ENCODE results near the gene UBA6.
"Not testable (repeated sequence)": the region's sequence is repeated elsewhere in the genome, so short reads cannot be mapped to it uniquely, and the experiment has no call there.

UBA6 gene

GRCh38 chr4:67713529-67714247, 12.7 kb upstream of the UBA6 start:
- DNase-seq, result no peak

DNA sequence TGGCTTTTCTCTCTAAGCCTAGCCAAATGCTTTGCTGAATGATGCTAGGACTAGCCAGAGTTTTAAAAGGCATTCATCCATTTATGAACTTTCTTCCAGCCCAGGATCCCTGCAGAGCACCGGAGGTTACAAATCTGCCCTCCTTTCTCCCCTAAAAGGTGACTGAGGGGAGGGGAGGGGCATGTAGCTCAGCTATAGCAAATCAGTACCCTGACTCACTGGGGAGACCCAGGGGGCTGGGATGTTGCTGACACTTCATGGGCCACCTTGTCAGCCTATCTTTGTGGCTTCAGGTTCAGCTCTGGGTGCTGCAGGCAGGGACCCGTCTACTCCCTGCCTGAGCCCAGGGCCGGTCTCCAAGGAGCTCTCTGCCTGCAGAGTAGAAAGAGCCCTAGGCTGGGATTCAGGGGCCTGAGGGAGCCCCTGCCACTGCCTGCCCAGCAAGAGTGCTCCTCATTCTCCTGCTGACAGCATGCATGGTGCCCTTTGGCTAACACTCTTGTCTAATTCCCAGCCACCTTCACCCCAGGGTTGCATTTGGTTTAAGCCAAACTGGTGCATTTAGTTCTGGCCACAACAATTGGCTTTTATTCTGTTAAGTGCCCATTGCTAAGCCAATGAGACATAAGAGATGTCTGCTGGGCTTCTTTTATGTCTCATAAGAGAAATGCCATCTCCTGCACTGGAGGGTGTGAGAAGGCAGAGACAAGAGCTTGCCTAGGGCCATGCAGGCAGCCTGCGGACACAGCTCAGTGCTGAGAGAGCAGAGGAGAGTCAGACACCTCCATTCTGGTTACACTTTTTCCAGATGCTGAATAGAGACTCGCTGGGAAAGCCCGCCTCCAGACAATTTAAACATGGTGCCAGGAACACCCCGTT, 11.9 kb upstream of the UBA6 start:
- DNase-seq, result no peak

DNA sequence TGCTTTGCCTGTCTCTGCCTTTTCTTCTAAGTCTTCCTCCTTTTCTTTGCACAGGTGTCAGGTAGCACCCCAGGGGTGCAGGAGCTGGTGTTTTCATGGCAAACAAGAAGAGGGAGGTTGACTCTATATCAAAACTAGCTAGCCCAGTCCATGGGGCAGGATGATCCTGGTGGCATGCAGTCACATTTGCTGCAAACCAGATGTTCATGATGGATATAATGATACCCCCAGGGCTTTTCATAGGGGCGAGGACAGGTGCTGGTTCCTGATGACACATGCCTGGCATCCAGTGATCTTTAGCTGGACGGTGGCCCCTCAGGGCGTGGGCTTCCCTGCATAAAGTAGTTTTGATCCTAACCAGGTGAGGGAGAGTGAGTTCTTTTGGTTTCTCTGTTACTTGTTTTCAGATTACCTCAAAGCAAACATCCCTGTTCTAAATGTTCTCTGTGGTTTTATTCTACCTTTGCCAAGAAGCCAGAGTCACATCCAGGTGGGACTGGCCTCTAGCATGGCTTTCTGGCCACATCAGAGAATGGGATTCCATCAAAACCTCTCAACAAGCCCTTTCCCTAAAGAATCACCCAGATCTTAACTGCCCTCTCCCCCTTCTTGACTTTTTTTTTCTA, 11.2 kb upstream of the UBA6 start:
- no peak for DNase-seq

GRCh38 chr4:67706682-67707081, 5.7 kb upstream of the UBA6 start:
- not testable (repeated sequence) for DNase-seq

DNA sequence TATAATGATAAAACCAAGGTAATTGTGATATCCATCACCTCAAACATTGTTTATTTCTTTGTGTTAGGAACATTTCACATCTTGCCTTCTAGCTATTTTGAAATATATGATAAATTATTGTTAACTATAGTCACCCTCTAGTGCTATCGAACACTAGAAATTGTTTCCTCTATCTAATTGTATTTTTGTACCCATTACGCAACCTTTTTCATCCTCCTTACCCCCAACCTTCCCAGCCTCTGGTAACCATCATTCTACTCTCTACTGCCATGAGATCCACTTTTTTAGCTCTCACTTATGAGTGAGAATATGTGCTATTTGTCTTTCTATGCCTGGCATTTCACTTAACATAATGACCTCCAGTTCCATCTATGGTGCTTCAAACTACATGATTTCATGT, 3.9 kb upstream of the UBA6 start:
- no peak for DNase-seq

DNA sequence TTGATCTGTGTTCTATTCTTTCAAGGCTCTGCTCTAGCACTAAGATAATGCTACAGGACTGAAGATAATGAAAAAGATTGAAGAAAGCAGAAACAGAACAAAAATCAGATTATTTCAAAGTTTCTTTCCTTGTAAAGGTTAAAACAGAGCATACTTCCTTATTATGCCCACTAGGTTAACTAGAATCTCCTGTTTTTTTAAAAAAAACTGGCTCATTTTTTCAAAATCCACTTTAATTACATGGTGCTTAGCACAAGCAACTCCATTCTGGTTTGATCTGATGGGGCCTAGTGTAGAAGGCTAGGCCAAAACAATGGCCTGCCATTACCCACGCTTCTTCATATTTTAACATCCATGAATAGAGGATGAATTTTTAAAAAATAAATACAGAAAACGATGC, 1.2 kb upstream of the UBA6 start:
- no peak for DNase-seq

- no peak for DNase-seq
Observed at GRCh38 chr4:67701517-67701850, 529 bp upstream of the UBA6 start.

DNA sequence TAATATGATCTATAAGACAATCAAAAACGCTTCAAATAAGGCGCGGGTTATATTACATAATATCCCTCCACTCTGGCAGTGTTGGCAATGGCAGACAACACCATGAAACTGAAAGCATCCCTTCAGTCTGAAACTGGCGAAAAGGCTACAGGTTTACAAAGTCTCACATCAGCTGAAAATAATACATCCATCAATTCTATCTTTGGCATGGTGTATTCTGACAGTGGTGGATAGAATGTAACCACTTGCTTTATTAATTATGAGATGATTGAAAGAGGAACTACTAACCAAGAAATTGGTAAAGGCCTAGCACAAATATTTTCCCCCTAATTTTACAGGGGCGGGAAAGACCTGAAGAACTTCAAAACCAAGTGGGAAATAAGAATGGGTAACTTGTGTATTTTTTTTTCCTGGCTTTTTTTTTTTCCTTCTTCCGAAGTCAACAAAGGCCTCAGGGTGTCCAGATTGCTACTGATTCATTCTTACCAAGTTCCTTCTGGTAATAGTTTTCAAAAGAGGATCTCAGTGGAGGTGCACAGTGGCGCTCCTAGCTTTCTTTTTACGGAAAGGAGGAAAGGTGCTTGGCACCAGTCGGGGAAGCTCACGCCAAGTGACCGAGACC, 728 bp downstream of the UBA6 start:
- no peak for DNase-seq

DNA sequence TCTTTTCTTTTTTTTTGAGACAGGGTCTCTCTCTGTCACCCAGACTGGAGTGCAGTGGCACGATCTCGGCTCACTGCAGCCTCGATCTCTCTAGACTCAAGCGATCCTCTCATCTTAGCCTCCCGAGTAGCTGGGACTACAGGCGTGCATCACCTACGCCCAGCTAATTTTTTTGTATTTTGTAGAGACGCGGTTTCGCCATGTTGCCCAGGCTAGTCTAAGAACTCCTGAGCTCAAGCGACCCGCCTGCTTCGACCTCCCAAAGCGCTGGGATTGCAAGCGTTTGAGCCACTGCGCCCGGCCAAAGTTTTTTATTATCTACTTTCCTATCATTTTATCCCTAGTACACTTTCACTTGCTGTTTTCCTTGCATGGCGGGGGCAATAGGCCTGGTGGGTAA, 1.4 kb downstream of the UBA6 start:
- no peak for DNase-seq

GRCh38 chr4:67697860-67698687, 2.9 kb downstream of the UBA6 start:
- DNase-seq, result no peak

- no peak for DNase-seq
Observed at GRCh38 chr4:67696061-67696460, 4.9 kb downstream of the UBA6 start.

DNA sequence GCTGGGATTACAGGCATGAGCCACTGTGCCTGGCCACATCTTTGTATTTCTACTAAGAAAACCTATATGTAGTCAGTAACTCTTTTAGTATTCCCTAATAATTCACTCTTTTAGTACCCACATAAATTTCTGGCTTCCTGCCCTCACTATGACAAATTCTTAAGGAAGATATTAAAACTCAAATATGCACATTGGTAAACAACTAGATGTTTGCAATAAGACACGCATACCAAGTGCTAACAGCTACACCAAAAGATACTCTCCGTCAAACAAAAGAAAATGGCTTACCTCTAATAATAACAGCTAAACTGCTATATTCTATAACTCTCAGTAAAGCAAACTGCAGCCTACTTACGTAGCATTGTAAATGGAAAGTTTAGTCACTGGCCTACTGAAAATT, 6.3 kb downstream of the UBA6 start:
- no peak for DNase-seq

DNA sequence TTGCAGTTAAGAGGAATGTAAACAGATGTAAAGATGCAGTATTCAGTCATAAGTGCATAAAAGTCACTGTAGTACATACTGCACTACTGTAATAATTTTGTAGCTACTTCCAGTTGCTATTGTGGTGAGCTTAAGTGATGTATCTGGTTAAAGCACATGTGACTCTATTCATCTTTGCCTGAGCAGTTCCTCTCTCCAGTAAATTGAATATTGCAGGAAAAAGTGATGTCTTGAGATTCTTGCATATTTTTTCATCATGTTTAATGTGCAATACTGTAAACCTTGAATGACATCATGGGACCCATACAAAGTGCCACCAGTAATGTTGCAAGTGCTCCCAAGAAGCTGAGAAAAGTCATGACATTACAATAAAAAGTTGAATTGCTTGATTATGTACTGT, 9.6 kb downstream of the UBA6 start:
- DNase-seq, result no peak

DNA sequence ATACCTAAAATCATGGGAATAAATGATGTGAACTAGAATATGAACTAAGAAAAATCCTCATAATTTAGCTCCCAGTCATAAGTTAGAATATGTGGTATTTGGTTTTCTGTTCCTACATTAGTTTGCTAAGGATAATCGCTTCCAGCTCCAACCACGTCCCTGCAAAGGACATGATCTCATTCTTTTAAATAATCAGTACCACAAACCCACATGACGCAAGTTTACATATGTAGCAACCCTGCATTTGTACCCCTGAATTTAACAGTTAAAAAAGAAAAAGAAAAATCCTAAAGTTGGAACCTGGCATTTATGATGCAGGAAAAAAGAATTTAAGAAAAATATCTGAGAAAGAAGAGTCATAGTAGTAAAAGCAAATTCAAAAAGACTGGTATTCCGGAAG, 13.3 kb downstream of the UBA6 start:
- no peak for DNase-seq

DNA sequence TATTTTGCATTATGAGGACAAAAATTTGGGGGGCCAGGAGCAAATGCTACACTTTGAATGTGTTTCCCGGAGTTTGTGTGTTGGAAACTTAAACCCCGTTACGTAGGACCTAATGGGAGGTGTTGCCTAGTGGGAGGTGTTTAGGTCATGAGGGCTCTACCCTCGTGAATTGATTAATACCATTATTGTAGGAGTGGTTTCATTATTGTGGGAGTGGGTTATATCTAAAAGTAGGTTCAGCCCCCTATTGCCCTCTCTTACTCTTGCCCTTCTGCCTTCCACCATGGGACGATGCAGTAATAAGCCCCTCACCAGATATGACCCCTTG, 15.5 kb downstream of the UBA6 start:
- no peak for DNase-seq

DNA sequence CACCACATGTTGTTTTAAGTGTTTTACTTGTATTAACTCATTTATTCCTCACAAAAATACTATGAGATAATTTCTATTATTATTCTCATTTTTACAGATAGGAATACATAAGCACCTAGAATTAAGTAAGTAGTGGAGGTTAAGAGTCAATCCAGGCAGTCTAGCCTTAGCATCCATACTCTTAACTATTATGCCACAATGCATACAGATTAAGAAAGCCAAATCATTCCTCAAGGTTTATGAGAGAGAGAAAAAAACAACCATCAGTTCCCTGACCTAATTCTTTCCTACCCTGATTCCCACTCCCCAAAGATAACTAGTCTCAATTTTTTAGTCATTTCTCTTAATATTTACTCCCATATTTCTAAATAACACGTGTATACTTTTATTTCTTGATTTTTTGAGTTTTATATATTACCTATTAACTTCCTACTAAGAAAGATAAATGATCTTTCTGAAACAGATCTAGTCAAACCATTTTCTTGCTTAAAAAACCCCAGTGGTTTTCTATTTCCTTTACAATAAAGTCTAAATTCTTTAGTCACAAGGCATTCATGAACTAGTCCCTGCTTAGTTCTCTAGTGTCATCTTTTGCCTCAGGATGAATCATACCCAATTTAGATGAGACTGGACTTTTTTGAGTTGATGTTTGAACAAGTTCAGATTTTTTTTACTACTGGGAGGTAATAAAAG, 16.0 kb downstream of the UBA6 start:
- DNase-seq, result no peak

DNA sequence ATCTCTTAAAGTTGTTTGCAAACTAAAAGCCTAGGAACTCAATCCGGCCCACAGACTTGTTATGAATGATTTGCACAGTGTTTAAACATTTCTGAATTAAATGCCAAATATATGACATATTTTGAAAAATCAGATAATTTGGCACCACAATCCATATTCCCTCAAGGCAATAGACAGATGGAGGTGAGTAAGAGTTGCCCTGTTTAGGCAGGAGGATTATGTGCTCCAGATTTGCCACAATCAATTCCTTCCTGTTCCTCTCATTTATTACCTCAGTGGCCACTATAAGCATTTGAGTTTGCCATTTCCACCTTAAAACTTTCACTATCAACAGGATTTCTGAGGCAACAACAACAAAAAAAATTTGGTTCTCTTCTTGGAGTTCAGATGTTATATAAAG, 18.7 kb downstream of the UBA6 start:
- no peak for DNase-seq

- no peak for DNase-seq
Observed at GRCh38 chr4:67680581-67681222, 20.3 kb downstream of the UBA6 start.

DNA sequence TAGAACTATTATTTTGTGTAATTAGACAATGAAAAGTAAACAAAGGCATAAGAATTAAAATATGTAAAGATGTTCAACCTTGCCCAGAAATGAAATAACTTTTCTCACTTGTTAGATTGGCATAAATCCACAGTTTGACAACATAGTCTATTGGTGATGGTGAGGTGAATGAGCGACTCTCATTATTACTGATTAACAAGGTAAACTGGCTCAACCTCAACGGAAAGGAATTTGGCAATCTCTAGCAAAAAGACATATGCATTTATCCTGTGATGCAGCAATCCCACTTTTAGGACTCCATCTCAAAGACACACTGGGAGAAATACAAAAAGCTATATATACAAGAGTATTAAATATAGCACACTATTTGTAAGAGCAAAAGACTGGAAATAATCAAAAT, 22.3 kb downstream of the UBA6 start:
- no peak for DNase-seq

GRCh38 chr4:67674098-67674497, 26.9 kb downstream of the UBA6 start:
- no peak for DNase-seq

DNA sequence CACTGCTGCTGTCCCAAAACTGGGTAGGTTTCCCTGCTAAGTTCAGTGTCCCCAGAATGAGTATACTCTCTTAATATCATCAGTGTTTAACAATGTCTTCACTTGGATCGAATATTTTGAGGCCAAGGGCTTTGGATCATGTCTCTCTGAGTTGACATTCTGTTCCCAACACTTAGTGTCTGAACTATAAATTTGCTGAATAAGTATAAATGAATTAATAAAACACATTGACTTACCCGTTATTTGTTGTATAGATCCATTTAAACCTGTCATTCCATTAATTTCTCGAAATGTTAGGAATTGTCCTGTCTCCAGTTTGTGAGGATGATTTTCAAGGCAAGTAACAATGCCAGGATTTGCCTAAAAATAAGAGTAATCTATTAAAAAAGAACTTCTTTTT, 32.6 kb downstream of the UBA6 start:
- DNase-seq, result no peak

- no peak for DNase-seq
Observed at GRCh38 chr4:67660418-67660817, 40.5 kb downstream of the UBA6 start.

All from NCI-H2227 treated with DMSO at 0.1 percent for 48 hours (cell line).